GM19035 (cell line): ENCODE results near the gene CBX4.
"Not testable (repeated sequence)": the region's sequence is repeated elsewhere in the genome, so short reads cannot be mapped to it uniquely, and the experiment has no call there.

ENCODE experiments used
- ATAC-seq: cut with Tn5 transposase; IDR thresholded peaks from one replicate; pipeline ENCODE4 v1.9.1; 2021; ENCODE audit not compliant: unreplicated experiment

Gene CBX4

DNA sequence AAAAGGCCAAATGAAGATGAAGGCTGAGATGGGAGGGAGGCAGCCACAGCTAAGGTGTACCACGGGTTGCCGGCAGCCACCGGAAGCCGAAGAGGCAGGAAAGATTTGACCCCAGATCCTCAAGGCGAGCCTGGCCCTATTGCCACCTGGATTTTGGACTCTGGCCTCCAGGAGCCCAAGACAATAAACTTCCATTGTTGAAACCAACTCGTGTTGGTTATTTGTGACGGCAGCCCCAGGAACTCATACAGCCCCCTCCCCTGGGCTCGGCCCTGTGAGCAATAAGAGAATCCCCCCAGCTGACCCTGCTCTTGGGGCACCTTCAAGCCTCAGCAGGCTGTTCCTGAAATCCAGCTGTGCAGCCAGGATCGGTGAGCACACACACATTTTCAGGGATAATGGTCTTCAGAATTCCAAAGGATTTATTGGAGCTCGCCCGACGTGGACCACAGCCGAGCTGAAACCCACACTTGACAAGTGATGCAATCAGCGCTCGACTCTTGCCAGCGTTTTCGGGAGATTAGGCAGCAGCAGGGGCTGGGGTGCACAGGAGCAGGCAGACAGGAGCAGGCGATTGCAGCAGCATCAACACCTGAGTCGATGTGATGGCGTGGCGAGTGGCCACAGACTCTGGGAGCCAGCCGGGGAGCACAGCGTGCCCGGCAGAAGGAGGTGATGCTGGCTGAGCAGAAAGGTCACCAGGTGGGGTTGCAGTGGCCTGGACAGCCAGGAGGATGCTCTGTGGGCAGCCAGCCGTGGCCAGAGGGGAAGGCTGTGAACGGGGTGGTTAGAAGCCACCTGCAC is 22.4 kb upstream of the CBX4 start:
- ATAC-seq: no peak

DNA sequence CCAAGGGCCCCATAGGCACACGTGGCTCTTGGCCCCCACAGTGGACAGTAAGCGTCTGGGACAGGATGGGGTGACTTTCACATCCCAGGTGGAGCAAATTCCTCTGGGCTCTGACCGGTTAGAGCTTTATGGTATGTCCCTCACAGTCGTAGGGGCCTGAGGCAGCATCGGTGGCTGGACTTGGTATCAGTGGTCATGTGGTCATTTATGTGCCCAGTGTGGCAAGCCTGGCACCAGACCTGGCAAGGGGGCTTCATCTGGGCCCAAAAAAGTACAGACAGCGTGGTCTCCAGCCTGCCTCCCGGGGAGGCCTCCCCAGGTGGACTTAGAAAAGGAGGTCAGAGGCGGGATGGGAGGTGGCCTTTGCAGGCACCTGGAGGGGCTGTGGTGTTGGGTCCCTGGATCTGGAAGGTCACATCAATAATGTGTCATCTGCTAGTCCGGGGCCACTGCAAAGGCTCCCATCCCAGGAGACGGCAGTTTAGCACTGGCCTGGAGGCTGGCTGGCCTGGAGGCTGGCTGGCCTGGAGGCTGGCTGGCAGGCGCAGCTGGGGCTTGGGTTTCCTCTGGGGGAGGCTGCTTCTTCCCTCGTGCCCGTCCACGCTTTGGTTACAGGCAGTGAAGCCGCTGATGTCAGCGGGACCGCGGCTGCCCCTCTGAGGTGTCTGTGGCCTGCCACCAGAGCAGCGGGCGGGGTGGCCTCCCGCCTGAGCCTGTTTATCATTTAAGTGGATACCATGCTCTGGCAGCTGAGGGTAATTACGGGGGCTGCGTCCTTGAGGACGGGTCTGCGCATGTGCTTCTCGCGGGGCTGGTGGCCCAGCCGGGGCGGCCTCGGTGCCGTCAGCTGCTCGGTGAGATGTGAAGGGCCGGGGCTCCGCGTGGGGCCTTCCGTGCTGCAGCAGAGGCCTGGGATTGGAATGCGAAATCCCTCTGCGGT is 20.7 kb upstream of the CBX4 start:
- ATAC-seq: no peak

GRCh38 chr17:79857095-79857494 is 17.9 kb upstream of the CBX4 start:
- no peak for ATAC-seq

- ATAC-seq: no peak
Observed at GRCh38 chr17:79855331-79856124, 16.3 kb upstream of the CBX4 start.

- ATAC-seq: no peak
Observed at GRCh38 chr17:79854080-79855060, 15.1 kb upstream of the CBX4 start.

GRCh38 chr17:79853168-79853567 is 13.9 kb upstream of the CBX4 start:
- ATAC-seq: not testable (repeated sequence)

- ATAC-seq: no peak
Observed at GRCh38 chr17:79852748-79853147, 13.5 kb upstream of the CBX4 start.

- no peak for ATAC-seq
Observed at GRCh38 chr17:79851461-79851817, 12.2 kb upstream of the CBX4 start.

DNA sequence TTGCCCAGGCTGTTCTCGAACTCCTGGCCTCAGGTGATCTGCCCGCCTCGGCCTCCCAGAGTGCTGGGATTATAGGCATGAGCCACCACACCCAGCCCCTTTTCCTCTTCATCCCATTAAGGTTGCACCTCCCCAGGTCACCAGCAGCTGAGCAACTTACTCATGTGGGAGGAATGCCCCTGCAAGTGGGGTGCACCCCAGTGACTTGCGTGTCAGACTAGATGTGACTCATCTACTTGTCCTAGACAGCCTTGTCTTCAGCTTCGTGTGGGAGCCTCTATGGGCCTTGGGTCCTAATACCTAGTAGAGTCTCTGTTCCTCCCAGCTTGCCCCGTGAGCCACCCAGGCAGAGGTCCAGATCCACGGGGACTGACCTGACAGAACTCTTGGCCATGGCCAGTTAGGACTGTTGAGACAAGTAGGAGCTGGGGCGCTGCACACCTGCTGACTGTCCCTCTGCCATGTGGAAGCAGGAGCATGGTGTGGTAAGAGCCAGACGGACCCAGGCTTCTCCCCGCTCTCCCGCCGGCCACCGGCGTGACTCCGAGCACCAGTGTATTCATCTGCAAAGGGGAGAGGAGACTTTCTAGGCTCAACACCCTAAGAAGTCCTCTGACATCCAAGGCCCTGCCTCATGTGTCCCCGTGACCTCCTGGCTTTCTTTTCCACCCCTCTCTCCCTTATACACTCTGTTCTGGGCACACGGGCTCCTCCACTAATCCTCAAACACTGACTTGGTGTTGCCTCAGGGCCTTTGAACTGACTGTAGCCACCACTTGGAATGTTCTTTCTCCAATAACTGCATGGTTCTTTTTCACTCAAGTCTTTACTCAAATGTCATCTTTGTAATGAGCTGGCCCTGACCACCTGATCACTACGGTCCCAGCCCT is 11.6 kb upstream of the CBX4 start:
- ATAC-seq: no peak

- ATAC-seq: no peak
Observed at GRCh38 chr17:79849953-79850352, 10.7 kb upstream of the CBX4 start.

DNA sequence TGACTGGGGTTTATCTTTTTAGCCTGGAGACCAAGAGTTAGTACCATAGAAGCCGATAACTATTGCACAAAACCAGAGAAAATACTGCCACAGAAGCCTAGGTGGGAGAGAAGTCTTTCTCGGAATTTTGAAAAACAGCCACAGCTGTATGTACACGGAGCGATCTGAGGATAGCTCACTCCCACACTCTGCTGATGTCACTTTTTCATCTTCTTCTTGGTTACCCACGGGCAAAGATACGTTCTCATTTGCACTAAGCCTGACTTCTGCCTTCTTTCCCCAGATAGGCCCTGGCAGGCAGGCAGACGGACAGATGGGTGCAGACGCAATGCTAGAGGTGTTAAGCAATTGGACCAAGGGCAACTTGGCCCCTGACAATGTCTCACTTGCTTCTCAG is 9.1 kb upstream of the CBX4 start:
- ATAC-seq: no peak

DNA sequence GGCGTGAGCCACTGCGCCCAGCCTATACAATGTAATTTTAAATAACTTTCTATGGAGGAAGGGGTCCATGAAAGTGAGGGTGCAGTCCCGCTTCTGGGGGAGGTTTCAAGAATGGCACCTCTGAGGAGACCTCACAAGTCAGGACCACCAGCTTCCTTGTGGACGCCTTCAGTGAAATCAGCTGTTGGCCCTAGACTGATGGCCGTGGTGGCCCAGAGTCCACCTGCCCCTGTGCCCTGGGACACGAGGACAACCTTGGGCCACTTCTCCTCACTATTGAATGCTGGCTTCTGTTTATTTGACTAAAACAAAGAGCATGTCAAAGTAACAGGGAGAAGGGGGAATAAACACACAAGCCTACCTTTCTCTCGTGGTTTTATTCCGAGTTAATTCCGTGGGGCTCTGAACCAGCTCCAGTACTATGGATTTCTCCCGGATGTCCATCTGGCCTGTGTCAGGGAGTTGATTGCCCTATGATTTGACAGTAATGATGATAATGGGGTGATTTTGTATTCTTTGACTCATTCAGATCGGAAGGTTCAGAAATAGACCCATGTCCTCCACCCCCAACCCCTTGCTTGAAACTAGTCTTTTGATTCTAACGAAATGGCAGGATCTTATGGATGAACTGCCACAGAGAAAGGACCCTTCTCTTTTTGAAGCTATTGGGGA is 8.6 kb upstream of the CBX4 start:
- no peak for ATAC-seq

DNA sequence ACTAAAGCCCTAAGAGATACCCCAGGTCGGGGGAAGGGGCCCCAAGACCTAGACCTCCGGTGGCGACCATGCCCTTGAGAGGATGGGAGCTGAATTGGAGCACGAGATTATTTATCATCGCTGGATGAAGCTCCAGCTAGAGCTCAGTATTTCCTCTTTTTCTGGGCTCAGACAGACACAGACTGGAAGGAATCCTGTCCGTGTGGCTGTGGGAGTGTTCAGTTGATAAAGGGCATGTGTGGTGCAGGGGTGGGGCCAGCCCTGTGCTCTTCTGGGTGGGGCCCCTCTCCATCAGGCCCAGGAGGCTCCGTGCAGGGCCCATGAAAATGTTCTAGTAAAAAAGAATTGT is 6.3 kb upstream of the CBX4 start:
- ATAC-seq: no peak

DNA sequence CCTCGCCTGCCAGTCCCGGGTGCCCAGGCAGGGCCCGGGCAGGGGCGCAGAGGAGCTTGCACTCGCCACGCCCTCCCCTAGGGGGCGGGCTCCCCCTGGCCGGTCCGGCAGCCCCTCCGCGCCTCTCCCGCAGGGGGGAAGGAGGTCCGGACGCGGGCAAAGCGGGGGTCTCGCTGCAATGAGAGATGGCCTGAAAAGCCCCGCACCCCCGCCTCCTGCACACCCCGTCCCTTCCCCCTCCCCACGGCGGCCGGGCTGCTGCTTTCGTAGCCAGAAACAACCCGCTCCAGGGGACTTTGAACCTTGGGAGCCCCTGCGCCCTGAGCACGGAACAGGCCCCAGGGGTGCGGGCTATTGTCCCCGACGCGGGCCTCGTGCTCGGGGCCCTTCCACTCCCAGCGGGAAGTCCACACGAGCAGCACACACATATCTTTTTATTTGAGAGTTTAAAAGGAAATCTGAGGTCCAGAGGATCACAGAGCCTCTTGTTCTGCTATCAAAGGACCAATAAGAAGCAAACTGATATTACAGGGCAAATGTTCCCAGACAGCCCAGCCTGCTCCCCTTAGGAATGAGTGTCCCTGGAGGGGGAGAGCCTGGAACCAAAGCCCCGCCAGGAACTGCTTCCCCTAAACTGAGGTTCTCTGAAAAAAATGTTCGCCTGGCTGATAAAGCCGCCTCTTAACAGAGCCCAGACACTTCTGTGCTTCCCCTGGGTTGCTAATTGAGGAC is 5.8 kb upstream of the CBX4 start:
- ATAC-seq: no peak

- no peak for ATAC-seq
Observed at GRCh38 chr17:79843816-79844800, 4.9 kb upstream of the CBX4 start.

DNA sequence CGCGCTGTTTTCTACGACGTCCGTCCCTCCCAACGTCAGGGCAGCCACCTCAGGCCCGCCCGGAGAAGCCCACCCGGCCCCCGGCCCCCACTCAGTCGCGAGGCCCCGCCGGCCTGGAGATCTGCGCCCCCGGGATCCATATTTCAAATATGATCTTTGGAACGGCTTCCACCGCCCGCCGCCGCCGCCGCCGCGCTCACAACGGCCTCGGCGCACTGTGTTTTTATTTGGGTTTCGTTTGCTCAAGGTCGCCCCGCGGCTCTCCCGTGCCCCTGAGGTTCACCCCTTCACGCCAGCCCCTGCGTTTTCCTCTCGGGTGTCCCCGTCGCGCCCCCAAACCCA is 4.2 kb upstream of the CBX4 start:
- no peak for ATAC-seq
